GM19455 (cell line): ENCODE data around the gene ESPNL.

ENCODE experiments used
- ATAC-seq: cut with Tn5 transposase; IDR thresholded peaks from one replicate; pipeline ENCODE4 v1.9.1; 2021; ENCODE audit not compliant: unreplicated experiment

The ESPNL gene

DNA sequence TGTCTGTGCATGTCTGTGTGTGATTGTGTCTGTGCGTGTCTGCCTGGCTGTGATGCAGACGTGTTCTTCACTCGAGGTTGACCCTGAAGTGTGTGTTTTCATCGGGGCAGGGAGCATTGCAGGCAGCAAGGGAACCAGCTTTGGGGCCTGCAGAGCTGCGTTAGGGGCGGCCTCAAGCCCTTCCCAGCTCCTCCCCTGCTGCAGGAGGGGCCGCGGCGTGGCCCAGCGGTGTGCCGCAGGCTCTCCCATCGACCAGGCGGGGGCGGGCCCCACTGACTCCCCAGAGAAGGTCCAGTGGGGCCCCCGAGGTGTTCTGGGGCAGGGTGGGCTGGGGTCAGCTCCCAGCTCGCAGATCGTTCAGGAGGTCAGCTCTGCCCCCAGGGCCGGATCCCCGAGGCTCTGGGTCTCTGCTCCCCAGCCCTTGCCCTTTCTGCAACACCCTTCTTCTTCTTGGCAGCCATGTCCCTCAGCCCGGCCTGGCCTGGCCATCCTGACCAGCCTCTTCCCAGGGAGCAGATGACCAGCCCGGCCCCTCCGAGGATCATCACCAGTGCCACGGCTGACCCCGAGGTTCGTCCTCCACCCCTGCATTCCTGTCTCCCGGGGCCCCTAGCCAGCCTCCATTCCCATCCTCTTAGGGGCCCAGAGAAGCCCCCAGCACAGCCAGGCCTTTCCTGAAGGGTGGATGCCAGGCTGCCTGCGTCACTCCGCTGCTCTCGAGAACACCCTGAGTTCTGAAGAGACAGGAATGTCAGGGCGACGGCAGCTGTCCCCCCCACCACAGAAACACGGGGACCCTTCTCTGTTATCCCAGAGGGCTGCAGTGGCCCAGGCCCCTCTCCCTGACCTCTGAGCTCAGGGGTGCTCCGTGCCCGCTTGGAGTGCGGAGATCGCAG lies 27.3 kb downstream of the ESPNL start:
- no peak for ATAC-seq

DNA sequence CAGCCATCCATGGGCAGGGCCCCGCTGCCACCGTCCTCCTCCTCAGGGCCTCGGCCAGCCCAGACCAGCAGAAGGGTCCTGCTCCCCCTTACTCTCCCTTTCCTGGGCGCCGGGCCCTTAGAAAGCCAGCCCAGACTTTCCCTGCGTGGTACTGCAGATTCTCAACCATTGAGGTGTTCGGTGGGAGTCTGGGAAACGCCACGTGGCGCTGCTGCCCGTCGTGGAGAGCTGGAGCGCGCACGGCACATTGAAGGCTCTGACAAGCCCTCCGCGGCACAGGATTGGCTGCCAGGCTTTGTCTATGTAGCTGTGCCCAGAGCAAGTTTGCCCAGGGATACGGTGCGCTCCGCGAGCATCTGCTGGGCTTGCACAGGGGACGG lies 27.9 kb downstream of the ESPNL start:
- no peak for ATAC-seq

DNA sequence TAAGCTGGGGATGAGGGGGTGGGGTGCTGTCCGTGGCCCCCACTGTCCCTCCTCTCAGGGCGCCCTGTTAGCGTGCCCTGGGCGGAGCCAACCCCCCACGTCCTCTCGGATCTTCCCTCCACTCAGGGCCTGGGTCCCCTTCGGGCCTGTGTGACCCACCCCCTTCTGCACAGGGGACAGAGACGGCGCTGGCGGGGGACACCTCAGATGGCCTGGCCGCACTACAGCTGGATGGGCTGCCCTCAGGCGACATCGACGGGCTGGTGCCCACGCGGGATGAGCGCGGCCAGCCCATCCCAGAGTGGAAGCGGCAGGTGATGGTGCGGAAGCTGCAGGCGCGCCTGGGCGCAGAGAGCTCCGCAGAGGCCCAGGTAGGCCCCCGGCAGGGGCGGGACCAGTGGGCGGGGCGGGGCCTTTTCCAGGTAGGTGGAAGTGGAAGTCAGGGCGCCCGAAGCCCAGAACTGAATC lies 28.4 kb downstream of the ESPNL start:
- ATAC-seq, result no peak

DNA sequence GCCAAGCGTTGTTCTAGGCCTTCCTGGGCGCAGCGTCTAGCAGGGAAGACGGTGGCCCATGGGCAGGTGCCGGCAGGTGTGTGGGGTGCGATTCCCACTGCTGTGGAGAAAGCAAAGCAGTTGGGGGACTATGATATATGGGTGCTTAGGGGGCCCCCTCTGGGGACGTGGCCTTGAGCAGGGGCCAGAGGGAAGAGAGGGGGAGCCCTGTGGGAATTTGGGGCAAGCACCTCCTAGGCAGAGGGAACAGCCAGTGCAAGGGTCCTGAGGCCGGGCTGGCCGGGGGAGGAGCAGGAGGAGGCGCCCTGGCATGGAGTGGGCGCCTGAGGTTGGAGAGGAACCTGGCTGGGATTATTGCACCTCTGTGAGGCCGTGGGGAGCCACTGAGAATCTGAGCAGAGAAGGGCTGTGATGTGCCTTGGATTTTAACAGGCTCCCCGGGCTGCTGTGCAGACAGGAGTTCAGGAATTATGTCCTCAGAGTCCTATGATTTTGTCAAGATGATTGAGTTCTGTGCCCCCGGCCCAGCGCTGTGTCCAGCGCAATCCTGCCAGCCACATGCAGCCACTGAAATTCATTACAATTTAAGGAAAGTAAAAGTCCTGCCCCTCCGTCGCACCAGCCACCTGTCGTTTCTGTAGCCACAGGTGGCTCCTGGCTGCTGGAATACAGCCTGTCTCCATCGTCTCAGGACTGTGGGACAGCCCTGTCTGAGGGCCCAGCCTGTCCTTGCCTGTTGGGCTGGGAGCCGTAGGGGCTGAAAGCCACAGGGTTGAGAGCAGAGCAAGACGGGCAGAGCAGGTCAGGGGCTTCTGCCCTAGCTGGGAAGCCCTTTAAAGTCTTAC lies 29.2 kb downstream of the ESPNL start:
- no peak for ATAC-seq

DNA sequence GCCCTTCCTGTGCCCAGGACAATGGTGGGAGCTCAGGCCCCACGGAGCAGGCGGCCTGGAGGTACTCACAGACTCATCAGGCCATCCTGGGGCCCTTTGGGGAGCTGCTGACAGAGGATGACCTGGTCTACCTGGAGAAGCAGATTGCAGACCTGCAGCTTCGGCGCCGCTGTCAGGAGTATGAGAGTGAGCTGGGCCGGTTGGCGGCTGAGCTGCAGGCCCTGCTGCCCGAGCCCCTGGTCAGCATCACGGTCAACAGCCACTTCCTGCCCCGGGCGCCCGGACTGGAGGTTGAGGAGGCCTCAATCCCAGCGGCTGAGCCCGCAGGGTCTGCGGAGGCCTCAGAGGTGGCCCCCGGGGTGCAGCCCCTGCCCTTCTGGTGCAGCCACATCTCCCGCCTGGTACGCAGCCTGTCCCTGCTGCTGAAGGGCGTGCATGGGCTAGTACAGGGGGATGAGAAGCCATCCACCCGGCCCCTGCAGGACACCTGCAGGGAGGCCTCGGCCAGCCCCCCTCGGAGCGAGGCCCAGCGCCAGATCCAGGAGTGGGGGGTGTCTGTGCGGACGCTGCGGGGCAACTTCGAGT lies 30.1 kb downstream of the ESPNL start:
- no peak for ATAC-seq

DNA sequence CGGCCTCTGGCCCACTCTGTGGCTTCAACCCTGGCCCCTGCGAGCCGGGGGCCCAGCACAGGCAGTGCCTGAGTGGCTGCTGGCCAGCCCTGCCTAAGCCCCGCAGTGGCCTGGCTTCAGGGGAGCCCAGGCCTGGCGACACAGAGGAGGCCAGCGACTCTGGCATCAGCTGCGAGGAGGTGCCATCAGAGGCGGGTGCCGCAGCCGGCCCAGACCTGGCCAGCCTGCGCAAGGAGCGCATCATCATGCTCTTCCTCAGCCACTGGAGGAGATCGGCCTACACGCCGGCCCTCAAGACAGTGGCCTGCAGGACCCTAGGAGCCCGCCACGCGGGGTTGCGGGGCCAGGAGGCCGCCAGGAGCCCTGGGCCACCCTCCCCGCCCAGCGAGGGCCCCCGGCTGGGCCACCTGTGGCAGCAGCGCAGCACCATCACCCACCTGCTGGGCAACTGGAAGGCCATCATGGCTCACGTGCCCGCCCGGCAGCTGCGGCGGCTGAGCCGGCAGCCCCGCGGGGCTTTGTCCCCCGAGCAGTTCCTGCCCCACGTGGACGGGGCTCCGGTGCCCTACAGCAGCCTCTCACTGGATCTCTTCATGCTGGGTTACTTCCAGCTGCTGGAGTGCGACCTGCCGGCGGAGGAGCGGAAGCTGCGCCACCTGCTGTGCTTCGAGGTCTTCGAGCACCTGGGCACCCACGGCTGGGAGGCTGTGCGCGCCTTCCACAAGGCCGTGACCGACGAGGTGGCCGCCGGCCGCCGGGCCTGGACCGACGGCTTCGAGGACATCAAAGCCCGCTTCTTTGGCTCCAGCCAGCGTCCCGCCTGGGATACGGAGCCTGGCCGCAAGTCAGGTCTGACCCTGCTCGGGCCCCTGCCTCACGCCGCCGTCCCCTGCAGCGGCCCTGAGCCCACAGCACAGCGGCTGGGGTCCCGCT lies 30.8 kb downstream of the ESPNL start:
- no peak for ATAC-seq

DNA sequence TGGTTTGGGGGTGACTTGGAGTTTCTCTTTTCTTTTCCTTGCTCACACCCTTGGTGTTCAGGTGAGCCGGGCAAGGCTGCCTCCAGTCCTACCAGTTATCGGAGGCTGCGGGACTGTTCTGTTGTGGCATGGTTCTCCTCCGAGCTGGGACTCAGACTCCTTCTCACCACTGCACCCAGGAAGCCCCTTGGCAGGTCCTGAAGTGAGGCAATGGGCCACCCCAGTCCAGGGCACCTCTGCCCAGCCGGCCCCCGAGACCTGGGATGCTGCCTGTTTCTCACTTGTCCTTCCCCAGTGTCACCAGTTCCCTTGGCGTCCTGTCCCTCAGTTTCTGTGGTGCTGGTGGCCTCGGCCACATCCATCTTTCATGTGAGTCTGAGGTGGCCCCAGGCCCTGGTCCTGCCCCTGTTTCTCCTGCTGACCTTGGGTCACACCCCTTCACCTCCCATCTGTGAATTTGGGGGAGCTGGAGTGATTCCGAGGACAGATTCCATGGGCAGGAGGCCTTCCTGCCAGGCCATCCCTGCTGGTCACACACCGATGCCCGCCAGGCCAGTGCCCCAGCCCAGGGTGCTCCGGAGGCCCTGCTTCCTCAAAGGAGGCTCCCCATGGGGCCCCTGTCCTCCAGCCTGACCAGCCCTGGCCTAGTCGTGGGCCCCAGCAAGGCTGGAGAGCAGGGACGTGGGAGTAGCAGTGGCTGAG lies 31.8 kb downstream of the ESPNL start:
- ATAC-seq, result no peak

DNA sequence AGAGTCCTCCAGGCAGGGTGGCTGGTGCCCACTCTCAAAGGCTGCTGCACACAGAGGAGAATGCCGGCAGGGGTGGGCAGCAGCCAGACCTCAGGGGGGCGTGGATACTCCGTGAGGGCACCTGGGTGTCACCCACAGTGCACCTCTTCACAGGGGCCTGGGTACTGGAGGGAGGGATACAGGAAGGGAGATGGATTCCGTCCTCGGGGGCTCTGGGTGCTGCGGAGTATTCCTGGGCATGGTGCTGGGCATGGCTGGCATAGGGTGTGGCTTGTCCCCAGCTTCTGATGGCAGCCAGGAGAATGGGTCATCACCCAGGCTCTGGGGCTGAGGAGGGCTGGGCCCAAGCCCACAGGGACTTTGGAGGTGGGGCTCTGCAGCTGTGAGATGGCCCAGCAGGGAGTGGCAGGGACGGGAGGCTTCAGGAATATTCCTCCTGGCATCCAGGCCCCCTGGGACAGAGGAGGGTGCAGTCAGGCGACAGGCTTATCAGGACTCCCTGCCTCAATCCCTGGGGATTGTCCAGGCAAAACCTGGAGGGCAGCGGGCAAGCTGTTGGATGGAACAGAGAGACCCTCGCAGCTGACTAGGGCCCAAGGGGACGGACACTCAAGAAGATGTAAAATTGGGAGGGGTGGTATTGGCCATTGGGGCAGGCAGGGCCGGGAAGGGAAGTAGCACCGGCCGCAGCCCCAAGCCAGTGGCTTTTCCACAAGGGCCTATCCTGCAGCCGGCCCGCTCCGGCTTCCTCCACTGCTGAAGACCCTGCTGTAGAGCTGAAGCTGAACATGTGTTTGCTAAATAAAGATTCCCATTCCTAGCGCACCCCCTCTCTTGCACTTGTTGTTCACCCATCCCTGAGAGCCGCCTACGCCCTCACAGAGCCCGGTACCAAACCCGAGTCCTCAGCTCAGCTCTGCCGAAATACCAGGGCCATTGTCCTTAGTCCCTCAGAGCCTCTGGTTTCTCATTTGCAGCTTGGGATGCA lies 32.6 kb downstream of the ESPNL start:
- no peak for ATAC-seq

DNA sequence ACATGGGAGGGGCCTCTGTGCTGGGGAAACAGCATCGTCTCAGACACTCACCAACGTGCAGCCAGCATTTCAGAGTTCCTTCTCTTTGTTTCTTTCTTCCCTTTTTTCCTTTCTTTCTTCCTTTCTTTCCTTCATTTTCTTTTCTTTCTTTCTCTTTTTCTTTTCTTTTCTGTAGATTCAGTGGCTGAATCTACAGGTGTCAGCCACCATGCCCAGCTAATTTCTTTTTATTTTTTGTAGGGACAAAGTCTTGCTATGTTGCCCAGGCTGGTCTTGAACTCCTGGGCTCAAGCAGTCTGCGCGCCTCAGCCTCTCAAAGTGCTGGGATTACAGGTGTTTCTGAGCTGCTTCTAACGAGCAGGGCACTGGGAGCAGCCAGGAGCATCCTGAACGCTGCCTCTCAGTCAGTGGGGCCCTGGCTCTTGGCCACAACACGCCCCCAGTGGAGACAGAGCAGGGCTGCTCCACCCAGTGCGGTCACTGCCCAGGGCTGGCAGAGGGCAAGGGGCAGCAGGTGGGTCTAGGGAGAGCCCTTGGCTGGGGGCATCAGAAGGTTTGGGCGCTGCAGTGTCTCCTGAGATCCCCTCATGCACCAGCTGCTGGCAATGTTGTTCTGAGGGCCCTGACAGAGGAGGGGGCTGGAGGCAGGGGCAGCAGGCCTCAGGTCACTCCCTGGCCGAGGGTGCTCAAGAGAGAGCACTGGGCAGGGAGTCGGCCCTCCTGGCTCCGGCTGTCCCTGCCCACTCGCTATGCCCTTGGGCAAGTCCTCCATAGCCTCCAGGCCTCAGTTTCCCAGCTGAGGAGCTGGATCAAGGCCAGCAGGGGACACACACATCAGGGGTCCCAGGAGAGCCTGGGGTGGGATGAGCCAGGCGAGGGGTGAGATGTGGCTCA lies 33.6 kb downstream of the ESPNL start:
- ATAC-seq, result no peak

DNA sequence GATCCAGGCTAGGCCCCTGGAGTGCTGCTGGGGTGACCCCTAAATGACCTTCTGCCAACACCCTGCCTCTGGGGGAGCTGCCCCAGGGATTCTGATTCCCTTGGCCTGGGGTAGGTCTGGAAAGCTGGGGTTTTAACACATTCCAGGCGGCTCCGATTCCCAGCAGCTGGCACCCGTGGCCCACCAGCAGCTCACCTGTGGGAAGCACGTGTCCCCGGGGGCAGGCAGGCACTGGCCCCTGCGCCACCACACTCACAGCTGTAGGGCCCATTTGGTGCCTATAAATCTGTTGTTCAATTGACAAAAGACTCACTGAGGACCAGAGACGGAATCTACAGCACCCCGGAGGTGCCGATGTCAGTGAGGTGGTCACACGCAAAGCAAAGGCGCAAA lies 34.2 kb downstream of the ESPNL start:
- no peak for ATAC-seq

DNA sequence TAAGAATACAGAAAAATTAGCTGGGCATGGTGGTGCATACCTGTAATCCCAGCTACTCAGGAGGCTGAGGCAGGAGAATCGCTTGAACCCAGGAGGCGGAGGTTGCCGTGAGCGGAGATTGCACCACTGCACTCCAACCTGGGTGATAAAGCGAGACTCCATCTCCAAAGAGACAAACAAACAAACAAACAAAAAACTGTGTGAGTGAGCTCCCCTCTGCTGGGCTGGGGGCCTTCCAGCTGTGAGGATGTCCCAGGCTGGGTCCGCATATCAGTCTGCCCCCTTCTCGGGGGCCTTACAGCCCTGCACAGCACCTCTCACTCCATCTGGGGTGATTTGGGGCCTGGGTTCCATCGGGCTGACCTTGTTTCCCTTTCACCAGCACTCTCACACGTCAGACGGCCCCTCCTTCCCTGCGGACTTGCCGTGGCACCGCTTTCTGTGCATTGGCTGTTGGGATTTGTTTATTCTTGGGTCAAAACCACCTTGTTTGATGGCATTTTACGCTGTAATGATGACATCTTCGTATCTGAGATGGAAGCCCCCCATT lies 35.5 kb downstream of the ESPNL start:
- ATAC-seq, result no peak

DNA sequence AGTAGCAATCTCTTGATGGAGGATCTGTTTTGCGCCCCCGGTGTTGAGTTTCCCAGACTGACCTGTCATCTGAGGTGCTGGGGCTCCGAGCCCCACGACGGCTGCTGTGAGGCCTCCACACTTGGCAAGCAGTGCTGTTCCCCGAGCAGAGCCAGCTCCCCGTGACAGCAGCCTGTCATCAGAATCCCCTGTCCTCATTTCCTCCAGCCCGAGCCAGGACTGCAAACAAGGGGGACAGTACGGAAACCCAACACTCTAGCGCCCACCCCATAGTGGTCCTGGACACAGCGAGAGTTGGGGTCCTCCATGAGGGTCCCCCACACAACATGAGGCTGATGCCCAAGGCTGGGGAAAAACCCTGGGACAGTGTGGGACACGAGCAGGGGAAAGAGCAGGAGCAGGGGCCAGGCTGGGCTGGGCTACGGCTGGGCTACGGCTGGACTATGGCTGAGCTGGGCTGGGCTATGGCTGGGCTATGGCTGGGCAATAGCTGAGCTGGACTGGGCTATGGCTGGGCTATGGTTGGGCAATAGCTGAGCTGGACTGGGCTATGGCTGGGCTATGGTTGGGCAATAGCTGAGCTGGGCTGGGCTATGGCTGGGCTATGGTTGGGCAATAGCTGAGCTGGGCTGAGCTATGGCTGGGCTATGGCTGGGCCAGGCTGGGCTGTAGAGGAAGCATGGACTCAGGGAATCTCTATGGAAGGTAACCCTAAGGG lies 36.8 kb downstream of the ESPNL start:
- ATAC-seq, result no peak

DNA sequence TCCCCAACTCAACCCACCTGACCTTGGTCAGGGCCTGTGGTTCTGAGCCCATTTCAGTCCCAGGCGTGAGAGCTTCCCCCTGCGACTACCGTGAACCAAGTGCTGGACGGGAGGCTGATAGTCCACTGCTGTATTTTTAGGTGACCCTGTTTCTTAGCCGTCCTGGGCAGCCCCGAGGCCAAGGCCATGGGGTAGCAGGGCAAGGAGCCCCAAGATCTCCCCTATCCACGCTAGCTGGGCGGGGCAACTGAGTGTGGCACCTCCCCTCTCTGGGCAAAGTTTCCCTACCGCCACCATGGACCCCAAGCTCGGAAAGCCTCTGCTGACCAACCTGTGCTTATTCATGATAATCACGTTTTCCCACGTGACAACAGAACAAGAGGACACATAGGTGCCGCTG lies 37.7 kb downstream of the ESPNL start:
- ATAC-seq, result no peak

DNA sequence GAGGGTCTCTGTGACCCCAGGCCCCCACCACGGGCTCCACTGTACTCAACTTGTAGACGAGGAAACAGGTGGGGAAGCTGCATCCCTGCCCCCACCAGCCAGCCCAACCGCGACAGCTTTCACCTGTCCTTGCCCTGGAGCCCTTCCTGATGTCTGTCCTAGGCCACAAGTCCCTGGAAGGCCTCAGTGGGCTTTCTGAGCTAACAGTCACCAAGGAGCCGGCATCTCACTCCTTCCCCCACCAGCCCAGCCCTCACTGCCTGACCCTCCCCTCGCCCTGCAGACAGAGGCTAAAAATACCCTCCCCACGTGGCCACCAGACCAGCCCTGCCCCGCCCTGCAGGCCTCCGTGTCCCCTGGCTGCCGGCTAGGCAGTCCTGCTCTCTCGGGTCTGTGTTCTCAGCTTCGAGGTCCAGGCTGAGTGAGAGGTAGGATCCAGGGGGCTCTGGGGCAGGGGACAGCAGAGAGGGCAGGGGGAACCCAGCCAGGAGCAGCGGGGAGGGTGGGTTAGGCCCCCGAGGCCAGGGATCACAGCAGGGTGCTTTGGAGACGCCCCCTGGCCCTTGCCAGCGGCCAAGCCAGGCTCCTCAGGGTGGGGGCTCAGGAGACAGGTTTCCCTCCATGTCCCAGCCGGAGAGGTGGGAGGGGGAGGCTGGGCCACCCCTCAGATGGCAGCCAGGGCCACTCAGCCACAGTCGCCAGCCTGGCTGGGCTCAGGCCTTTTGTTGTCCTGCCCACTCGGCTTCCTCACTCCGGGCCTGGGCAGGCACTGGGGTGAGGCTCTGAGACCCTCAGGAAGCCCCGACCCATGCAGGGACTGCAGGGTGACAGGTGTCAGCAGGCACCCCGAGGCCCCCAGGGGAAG lies 38.4 kb downstream of the ESPNL start, which contains the start of gene KLHL30:
Gene KLHL30, plus strand, starts transcription at position 338 of the 865 bp plus-strand sequence. CDS start 2,087 bp downstream, outside the sequence.
- ATAC-seq, result no peak

DNA sequence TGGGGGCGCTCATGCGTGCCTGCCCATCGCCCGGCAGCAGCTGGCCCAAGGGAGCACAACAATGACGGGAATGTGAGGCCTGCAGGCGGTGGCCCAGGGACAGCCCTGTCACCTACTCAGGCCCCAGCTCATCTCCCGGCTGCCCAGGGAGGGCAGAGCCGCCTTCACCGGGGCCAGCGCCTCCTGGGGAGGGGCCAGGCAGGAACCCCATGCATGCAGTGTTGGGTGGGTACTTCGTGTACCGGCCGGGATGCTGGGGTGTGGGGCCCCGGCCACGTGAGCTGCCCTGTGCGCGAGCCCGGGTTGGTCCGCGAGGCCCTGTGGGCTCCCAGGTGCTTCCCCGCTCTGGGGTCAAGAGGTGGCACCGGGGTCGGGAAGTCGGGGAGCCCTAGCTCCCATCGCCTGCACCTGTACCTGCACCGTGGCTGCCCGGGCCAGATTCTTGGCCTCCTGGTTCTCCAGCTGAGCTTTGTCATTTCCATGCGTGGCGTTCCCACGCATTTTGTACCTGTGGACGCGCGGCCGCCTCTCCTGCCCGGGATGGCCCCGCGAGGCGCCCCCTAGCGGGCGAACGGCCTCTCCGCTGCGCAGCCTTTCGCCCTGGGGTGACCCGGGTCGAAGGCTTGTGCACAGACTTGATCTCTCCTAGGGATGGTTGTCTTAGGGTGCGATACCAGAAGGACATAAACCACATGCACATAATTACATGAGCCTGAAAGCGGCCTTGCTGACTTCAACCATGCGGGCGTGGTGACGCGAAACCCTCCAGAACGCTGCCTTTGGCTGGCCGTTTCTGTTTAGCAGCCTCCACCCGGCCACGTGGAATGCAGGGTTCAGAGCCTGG lies 39.3 kb downstream of the ESPNL start:
- no peak for ATAC-seq
